ENCODE measurements around the gene ATP8A2. TPM values are rescaled to one million over a fixed set of nuclear protein-coding genes. Genes with fewer than 3 reads are reported as not detected.

Gene ATP8A2
- total and polyA plus RNA-seq, 2 of the 8 experiments (the other 6 are each of a cell fraction or from before 2014, with no cell fraction given), result 2.4 to 8.3 TPM

DNA sequence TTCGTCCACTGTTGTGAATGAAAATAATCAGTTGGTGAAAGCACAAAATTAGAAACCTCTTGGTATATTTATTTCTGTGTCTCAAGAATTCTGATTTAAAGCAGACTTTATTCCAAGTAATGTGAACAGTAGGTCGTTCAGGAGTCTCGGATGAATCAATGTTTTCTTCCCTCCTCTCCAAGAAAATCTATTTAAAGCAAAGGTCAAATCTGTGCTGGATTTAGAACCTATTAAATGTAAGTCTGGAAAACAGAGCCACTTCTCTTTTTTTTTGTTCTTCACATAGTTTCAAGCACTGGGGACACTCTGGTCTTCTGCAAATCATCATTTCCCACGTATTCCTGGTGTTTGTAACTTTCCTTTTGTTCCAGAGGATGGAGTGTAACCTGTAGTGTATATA is 312.7 kb downstream of the ATP8A2 start:
- FAIRE-seq (no peak), DNase-seq (ENCODE audit: low read depth in 1 of 2, low spot score in 2 of 2) (no peak)
- Histone ChIP-seq H3K79me1 (ENCODE audit: low read depth, low read length) (no peaks in the 10 kb centered on the region), H3K23me2 (ENCODE audit: low read depth, low read length) (no peaks in the 10 kb centered on the region), H2BK12ac (ENCODE audit: low read depth, low read length) (no peak overlapping the region), H3K23ac (ENCODE audit: insufficient read length) (no peak overlapping the region), H3K9me3 (ENCODE audit: insufficient read depth in 2 of 2, low read depth in 1 of 2, low read length in 1 of 2) (no peaks in the 10 kb centered on the region; a peak in 1 of 4 replicates), H3K36me3 (ENCODE audit: control insufficient read depth in 2 of 4, insufficient read depth in 4 of 4, low read length in 3 of 4) (no peaks in the 10 kb centered on the region), H3K27ac (ENCODE audit: low read depth, low read length) (no peak overlapping the region), H3K18ac (ENCODE audit: extremely low read depth, low read length) (no peak overlapping the region), H3K79me2 (ENCODE audit: control insufficient read depth in 1 of 2, insufficient read depth in 2 of 2, low read length in 2 of 2) (no peaks in the 10 kb centered on the region), H3K9ac (replicated peaks in 1 of 4; ENCODE audit: extremely low read depth in 1 of 4, low read depth in 3 of 4, low read length in 3 of 4) (no peak overlapping the region), H3K4ac (replicated peaks; ENCODE audit: insufficient read length, low read depth, low read length) (no peak overlapping the region), H4K20me1 (replicated peaks in 1 of 2; ENCODE audit: control insufficient read depth in 1 of 2, insufficient read depth in 2 of 2, low read length in 2 of 2) (no peaks in the 10 kb centered on the region), H2AFZ (ENCODE audit: low read length) (no peak overlapping the region), H2BK15ac (ENCODE audit: low read length) (no peak overlapping the region), H2BK5ac (ENCODE audit: low read depth, low read length) (no peak overlapping the region), H4K8ac (ENCODE audit: extremely low read depth, insufficient read depth, low read length) (no peak overlapping the region), H3K4me1 (replicated peaks in 1 of 4; ENCODE audit: control insufficient read depth in 3 of 4, insufficient read depth in 4 of 4, low read length in 3 of 4) (no peaks in the 10 kb centered on the region), H2BK120ac (replicated peaks; ENCODE audit: low read depth, low read length) (no peak overlapping the region), H3K56ac (replicated peaks; ENCODE audit: insufficient read length, low read depth, low read length) (no peak overlapping the region), H3K27me3 (replicated peaks in 1 of 4; ENCODE audit: control insufficient read depth in 3 of 4, extremely low read depth in 1 of 4, insufficient read depth in 3 of 4, low read length in 3 of 4) (no peaks in the 10 kb centered on the region), H3K4me3 (ENCODE audit: extremely low read depth in 1 of 4, insufficient read depth in 2 of 4, low read depth in 3 of 4, low read length in 4 of 4) (no peak overlapping the region), H4K91ac (replicated peaks; ENCODE audit: insufficient read length, low read length) (no peak overlapping the region), H2BK20ac (ENCODE audit: low read length) (no peak overlapping the region), H2AK5ac (ENCODE audit: low read depth, low read length) (no peak overlapping the region), H4K5ac (ENCODE audit: insufficient read length, low read depth, low read length) (no peak overlapping the region), H3K4me2 (ENCODE audit: insufficient read depth in 1 of 2, low read depth in 2 of 2, low read length in 2 of 2) (no peak overlapping the region), H3K14ac (ENCODE audit: insufficient read length) (no peak overlapping the region)
- WGBS, 2 experiments (ENCODE audit: extremely low coverage in 1 of 2, insufficient coverage in 1 of 2, insufficient read length in 1 of 2, insufficient replicate concordance in 2 of 2, low coverage in 1 of 2, low lambda C conversion rate in 2 of 2, missing lambda C conversion rate in 1 of 2), result 91% methylated on average over 4 of the region's 4 CpGs; no CpG with 5 or more reads in 1 of the 2 experiments
- ChIA-PET POLR2A (ENCODE audit: partially characterized antibody) (no interaction called here), CTCF (ENCODE audit: partially characterized antibody) (no interaction called here)
- TF ChIP-seq HDAC6 (IDR thresholded peaks at IDR 0.05; ENCODE audit: low read depth, low read length) (no peak), JUN (IDR thresholded peaks at IDR 0.05; ENCODE audit: low read depth, low read length) (no peak), SP2 (IDR thresholded peaks at IDR 0.05; ENCODE audit: low read length) (no peak)

Data from H1 (cell line).